GM12875 (cell line): ENCODE measurements around the gene RPL18A.

Experiments
- H3K4me3 ChIP-seq: one replicate; pipeline ENCODE4 v1.5.1; 2011; ENCODE audit warnings: low read depth, low read length, control low read depth
- CTCF ChIP-seq: IDR thresholded peaks from 2 replicates; pipeline ENCODE4 v1.5.1; 2011; ENCODE audit warnings: low read depth, mild to moderate bottlenecking, control low read depth, inconsistent platforms, low read length, moderate library complexity, borderline replicate concordance; ENCODE audit not compliant: insufficient read depth

RPL18A gene

GRCh38 chr19:17824339-17824738 is 35.4 kb upstream of the RPL18A start:
- no peak overlapping the region for H3K4me3 ChIP-seq
- no peak for TF ChIP-seq CTCF

DNA sequence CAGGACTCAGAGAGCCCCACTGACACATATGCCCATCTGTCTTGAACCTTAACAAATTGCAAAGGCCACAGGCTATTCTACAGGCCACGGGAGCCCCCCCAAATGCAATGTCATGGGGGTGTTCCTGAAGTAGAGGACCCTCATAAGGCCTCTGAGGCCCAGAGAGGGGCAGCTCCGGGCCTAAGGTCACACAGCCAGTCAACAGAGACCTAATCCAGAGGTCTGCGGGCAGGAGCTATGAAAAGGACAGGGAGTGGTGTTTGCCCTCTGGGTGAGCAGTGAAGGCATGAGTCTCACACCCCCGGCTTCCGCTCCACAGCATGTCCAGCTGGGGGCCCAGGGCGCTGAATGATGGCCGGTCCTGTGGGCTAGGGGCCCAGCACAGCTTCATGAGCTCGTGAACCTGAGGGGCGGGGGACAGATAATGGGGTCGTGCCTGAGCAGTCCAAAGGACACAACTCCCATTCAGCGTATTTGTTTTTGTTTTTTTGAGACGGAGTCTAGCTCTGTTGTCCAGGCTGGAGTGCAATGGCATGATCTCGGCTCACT is 33.1 kb upstream of the RPL18A start:
- no peak overlapping the region for H3K4me3 ChIP-seq
- TF ChIP-seq CTCF, result no peak

- no peak for TF ChIP-seq CTCF
- H3K4me3 ChIP-seq, result no peak overlapping the region
These were observed 29.7 kb upstream of the RPL18A start for GRCh38 chr19:17829855-17830566.

- H3K4me3 ChIP-seq, result no peak overlapping the region
- no peak for TF ChIP-seq CTCF
These were observed 28.9 kb upstream of the RPL18A start for GRCh38 chr19:17830567-17831418.

GRCh38 chr19:17831419-17831888 is 28.3 kb upstream of the RPL18A start:
- TF ChIP-seq CTCF, result no peak
- H3K4me3 ChIP-seq, result no peak overlapping the region

DNA sequence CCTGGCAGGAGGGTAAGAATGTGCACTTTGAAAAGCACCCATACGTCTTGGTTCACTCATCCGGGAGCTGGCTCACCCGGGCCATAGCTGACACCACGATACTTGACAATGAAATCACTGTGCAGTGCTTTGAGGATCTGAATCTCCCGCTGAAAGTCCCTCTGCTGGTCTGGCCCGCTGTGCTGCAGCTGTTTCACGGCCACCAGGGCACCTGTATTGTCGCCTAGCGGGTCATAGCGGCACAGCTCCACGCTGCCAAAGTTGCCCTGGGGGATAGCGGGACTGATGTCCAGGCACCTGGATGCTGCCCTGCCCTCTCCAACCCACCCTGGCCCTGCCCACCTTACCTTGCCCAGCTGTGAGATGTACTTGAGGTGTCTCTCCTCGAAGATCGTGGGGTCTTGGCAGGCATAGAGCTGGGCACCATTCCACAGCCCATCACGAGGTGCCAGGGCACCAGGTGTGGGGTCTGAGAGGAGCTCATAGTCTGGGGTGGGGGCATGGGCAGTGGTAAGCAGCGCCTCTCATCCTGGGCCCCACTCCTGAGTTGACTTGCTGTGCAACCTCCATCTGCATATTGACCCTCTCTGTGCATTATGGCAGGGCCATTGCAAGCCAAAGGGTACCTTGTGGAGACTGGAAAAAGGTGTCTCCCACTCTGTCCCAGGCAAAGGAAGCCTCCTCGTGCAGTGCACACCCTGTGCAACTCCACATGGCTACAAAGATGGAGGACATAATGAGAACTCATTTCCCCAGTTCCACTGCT is 27.1 kb upstream of the RPL18A start:
- H3K4me3 ChIP-seq, result no peak overlapping the region
- TF ChIP-seq CTCF, result no peak
